ENCODE data around the gene C5orf47.

Gene C5orf47

DNA sequence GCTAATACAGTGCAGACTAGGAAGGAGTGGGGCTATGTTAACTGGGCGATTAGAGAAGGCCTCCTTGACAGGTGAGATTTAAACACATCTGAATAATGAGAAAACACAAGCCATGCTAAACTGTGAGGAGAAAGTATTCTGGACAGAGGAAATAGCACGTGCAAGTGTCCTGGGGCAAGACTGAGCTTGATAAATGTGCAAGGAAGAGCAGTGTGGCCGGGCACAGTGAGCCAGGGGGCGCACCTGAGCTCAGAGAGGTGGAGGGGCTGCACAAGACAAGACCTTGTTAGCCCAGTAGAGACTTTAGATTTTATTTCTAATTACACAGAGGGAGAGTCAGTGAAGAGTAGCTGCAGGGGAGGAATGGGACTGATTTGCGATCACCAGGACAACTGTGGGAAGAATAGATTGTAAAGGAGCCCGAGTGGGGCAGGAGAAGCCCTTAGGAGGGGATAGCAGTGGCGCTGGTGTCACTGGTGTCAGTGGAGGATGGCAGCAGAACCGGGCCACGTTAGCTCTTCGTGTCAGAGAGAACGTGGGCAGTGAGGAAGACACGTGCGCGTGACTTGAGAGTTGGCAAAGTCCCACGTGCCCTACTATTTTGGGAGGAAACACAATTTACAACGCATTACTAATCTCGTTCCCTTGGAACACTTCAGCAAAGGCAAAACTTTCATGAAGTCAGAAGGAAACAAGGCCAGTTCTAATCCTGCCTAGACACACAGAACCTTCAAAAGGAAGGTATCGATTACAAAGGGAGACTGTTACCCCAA, 17.9 kb upstream of the C5orf47 start:
- no peak for DNase-seq

DNA sequence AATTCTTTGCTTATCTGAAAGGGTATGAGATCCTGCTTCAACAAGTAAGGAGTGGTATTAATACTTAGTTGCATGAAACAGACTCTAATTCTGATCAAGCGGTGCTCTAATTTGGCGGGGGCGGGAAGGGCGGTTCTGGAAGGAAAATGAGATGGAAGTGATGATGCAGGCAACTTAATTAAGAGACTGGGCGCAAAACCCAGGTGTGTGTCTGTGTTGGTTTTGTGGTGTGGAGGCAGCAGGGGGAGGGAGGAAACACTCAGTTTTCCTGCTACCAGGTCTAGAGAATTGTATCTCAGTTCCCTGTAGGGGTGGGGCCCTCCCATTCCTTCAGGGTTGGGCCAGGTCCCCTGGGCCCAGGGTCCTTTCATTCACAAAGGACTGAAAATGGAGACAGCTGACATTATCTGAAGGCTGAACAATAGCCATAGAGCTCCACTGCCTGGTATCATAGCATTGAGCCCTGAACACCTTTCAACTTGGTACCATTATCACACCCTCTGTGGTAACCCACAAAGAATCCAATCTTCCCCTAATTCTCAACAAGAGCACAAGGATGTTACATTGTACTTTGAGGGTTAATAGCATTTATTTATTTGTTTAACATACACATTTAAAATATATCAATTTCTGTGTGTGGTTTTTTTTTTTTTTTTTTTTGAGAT, 17.2 kb upstream of the C5orf47 start:
- no peak for DNase-seq

- no peak for DNase-seq
Measured at GRCh38 chr5:173972607-173972924, 16.4 kb upstream of the C5orf47 start.

GRCh38 chr5:173972925-173973615, 15.9 kb upstream of the C5orf47 start:
- peak; percentile 79 to 86 for DNase-seq

- DNase-seq: no peak
Measured at GRCh38 chr5:173973616-173973969, 15.4 kb upstream of the C5orf47 start.

- DNase-seq: no peak
Measured at GRCh38 chr5:173974688-173975239, 14.2 kb upstream of the C5orf47 start.

DNA sequence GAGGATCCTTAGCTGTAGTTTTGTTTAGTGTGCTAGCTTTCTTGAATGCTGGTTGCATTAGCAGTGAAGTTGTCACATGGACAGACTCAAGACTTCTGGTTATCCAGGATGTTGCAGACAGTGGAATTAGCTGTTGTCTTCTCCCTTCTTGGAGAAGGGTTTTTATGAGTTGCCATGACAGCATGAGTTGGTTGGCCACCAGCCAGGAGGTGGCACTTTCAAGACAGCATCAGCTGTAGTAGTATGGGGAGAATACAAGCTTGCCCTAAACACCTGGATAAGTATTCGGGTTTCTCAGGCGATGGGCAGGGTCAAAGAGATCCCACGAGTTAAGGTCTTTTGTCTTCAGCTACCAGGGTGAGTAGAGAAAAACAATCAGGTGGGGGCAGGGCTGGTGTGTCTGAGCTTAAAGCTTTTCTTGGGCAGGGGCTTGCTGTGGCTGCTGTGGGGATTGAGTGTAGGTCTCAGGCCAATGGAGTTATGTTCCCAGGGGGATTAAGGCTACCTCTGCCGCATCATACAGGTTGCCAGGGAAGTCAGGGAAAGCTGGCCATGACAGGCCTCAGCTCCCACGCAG, 7.7 kb upstream of the C5orf47 start:
- DNase-seq: no peak

- peak; percentile 10 to 24 for DNase-seq
Measured at GRCh38 chr5:173984218-173984617, 4.8 kb upstream of the C5orf47 start.

DNA sequence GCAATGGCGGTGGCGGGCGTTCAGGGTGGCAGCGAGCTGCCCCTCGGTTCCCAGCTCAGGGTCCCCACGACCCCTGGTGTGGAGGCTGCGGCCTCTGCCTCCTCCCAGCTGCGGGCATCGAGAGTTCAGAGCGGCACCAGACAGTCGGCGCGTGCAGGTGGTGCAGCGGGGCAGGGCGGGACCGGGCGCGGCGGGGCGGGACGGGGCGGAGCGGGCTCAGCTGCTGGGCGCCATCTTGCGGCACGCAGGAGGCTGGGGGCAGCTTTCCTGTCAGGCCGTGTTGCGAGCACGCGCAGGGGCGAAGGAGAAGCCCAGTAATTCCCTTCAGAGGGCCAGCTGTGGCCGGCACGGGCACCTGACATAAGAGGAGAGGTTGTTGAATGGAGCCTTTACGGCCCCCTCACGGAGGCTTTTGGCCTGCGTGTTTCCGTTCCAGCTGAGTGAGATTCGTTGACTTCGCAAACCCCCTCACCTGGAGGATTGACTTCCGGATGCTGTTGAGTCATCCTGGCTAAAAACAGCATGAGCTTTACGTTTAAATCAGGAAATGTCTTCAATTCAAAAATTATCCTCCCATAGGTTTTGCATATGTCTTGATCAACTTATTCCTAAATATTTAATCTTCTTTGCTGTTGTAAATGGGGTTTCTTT, 587 bp downstream of the C5orf47 start:
- DNase-seq: no peak

GRCh38 chr5:173997331-173997730, 8.4 kb downstream of the C5orf47 start:
- no peak for DNase-seq

GRCh38 chr5:173998531-173998930, 9.6 kb downstream of the C5orf47 start:
- no peak for DNase-seq

DNA sequence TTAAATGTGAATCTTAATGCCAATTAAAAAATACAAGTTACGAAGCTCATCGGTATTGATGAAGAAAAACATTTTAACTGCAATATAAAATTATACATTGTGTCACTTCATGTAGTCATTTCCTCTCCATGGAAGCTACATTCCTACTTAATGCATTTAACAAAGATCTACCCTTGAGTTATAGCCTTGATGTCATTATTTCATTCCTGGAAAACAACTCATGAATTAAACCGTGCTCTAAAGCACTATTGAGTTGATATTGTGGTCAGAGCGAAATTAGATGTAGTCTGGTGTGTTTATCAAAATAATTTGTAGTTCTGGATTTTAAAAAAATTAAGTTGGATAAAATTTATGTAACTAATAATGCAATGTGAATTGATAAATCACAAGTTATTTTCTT, 11.1 kb downstream of the C5orf47 start:
- no peak for DNase-seq

DNA sequence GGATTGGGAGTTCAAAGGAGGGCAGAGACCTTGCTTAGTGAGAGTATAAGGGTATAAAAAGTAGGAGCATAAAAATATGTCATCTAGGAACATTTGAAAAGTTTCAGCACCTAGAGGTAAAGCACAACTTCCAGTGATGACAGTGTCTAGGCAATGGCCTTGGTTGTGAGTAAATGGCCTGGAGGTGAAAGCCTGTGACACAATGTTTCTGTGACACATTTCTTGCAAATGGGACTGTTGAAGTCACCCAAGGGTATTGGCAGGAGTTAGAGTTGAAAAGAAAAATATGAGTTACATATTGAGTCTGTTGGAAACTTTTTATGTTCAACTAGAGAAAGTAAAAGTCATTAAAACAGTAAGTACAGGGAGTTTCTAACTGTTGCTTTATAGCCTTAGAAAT, 14.8 kb downstream of the C5orf47 start:
- no peak for DNase-seq

DNA sequence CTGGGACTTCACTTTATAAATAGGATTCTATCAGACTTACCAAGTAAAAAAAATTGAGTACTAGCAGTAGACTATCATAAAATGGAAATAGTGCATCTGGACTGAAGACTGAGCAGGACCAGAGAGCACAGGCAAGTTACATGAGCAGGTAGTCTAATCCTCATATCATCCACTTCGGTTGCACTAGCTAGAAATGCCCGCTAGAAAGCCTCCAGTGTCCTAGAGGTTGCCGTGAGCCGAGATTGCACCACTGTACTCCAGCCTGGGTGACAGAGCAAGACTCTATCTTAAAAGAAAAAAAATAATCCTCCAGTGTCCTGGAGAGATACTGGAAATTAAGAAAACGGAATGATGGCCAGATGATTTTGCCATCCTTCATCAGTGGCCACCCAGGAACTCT, 20.0 kb downstream of the C5orf47 start:
- no peak for DNase-seq

GRCh38 chr5:174010365-174010764, 21.4 kb downstream of the C5orf47 start:
- DNase-seq: no peak

DNA sequence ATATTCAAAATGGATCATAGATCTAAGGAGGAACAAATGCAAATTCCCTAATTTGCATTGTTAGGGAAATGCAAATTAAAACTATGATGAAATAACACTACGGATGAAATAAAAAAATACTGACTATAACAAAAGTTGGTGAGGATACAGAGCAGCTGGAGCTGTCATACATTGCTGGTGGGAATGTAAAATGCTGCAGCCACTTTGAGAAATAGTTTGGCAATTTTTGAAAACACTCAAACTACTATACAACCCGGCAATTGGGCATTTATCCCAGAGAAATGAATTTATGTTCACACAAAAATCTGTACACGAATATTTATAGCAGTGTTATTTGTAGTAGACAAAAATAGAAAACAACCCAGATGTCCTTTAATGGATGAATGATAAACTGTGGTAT, 22.5 kb downstream of the C5orf47 start:
- DNase-seq: no peak

DNA sequence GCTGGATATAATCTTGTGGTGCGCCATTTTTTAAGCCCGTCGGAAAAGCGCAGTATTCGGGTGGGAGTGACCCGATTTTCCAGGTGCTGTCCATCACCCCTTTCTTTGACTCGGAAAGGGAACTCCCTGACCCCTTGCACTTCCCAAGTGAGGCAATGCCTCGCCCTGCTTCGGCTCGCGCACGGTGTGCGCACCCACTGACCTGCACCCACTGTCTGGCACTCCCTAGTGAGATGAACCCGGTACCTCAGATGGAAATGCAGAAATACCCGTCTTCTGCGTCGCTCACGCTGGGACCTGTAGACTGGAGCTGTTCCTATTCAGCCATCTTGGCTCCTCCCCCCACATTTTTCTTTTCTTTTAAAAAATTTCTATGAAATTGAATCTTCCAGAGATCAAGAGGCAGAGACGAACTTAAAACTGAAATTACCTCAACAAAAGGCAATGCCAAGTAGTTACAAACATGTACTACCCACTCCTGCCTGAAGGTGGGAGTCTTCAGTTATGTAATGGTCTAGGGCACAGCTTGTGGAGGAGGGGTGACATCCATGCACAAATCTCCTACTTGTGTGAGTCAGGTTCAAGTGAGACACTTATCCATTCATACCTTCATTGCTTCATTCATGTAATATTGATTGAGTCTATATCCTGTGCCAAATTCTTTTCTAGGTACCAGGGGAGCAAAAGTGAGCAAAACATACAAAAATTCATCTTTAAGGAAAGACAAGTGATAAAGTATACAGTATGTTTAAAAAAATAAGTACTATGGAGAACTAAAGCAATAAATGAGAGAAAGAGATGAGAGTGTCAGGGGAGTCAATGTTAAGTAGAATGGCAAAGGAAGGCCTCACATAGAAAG, 31.3 kb downstream of the C5orf47 start:
- peak; percentile 49 to 50 for DNase-seq

DNA sequence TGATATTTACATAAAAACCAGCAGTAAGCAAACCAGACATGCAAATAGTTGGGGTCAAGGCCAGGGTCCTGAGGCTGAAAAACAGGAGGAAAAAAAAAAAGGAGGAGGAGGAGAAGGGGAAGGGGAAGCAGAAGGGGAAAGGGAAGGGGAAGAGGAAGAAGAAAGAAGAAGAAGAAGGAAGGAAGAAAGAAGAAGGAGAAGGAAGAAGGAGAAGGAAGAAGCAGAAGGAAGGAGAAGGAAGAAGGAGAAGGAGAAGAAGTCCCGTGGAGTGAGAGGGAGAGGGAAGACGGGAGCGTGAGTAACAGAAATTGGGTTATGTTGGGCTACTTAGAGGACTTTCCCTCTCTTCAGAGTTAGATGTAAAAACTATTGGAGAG, 31.9 kb downstream of the C5orf47 start:
- DNase-seq: no peak

DNA sequence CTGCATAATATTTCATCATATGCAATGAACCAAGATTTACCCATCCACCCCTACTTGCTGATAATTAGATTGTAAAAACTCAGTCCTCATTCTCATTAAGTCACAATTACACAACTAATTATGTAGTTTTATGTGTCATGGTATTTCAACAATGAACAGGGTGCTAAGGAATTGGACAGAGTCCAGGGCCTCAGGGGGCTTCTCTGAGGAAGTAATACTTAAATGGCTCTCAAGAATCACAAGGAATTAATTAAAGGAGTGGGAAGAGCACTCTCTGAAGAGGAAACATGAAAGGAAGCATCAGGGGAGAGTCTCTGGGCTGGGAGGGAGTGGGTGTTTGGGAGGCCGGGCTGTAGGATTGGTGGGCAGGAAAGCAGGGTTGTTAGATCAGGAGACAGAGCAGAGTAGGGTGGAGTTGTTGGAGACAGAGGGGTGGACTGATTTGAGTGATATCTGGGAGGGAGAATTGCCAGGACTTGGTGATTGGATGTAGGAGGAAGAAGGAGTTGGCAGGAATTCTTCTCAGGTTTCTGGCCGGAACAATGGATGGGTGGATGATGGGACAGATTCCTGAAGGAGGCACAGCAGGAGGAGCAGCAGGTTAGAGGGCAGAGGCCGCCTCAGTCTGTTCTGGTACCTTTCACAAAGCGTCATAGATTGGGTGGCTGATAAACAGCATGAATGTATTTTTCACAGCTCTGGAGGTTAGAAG, 33.6 kb downstream of the C5orf47 start:
- DNase-seq: no peak

- no peak for DNase-seq
Measured at GRCh38 chr5:174030286-174030685, 41.3 kb downstream of the C5orf47 start.

DNA sequence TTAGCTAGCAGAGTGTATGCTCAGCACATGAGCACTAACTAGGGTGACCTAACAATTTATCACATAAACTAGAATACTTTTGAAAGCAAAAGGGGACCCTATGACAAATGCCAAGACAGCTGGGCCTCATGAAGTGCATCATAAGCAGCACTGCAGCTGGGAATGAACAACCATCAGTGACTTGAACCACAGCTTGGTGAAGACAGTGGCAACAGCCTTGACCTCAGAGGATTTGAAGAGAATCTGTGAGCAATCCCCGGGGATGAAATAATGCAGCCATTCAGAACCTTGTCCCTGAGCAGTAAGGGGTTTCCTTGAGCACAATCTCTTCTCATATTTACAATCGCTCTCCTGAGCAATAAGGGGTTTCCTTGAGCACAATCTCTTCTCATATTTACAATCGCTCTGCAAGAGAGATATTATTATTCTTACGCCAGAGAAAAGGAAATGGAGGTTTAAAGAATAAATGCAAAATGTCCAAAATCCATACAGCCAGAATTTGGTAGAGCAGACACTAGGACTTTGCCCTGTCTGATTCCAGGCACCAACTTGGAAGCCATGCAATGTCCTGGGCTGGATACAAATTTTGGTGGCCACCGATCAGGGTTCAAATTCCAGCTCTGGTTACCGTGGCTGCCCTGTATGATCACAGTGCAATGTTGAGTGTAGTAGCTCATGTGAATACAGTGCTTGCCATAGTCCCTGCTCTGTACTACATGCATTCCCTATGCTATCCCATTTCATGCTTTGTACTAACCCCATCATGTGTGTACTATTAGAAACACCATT, 55.7 kb downstream of the C5orf47 start:
- DNase-seq: no peak
